Measurements from ENCODE around the gene FOXR2.

Gene FOXR2, protein sequence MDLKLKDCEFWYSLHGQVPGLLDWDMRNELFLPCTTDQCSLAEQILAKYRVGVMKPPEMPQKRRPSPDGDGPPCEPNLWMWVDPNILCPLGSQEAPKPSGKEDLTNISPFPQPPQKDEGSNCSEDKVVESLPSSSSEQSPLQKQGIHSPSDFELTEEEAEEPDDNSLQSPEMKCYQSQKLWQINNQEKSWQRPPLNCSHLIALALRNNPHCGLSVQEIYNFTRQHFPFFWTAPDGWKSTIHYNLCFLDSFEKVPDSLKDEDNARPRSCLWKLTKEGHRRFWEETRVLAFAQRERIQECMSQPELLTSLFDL

GRCh38 chrX:55623100-55623499, at the start of gene FOXR2:
FOXR2 (plus strand) TSS chrX:55623400; CDS start chrX:55623712, 312 bp downstream.
- no peak for DNase-seq (ENCODE audit: low read depth in 2 of 2)

DNA sequence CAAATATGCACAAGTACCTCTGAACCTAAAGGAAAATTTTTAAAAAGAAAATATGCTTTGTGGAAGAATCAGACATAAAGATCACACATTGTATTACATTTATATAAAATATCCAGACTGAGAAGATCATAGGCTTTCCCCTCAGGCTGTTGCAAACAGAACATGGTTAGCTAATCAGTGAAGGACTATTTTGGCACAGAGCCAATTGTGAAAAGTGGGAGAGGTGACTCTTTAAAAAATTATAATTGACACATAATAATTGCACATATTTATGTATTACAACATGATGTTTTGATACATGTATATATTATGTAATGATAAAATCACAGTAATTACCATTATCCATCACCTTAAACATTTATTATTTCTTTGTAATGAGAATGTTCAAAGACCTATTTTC, 44.1 kb upstream of the FOXR2 start:
- no peak for DNase-seq (ENCODE audit: low read depth in 2 of 2)

- no peak for DNase-seq (ENCODE audit: low read depth in 2 of 2)
Measured at GRCh38 chrX:55582447-55582846, 40.8 kb upstream of the FOXR2 start.

DNA sequence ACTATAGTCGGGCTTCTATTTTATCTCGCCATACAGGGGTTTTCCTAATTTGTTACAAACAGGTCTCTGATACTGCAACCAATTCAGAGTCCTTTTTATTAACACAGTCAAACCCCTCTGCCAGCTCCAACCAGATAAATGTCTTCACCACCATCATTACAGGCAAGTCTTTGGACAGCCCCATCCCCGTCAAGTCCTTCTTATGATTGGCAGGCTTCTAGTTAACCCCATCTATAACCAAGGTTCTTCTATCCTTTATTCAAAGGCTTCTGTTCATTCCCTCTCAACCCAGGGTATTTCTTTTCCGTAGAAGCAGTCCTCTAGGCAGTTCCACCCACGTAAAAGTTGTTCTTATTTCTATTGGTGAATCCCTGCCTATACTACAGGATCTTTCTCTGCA, 29.9 kb upstream of the FOXR2 start:
- DNase-seq (ENCODE audit: low read depth in 2 of 2), result no peak

- no peak for DNase-seq (ENCODE audit: low read depth in 2 of 2)
Measured at GRCh38 chrX:55593756-55594257, 29.4 kb upstream of the FOXR2 start.

GRCh38 chrX:55598333-55598732, 24.9 kb upstream of the FOXR2 start:
- no peak for DNase-seq (ENCODE audit: low read depth in 2 of 2)

GRCh38 chrX:55619547-55619946, 3.7 kb upstream of the FOXR2 start:
- DNase-seq (ENCODE audit: low read depth in 2 of 2), result no peak

DNA sequence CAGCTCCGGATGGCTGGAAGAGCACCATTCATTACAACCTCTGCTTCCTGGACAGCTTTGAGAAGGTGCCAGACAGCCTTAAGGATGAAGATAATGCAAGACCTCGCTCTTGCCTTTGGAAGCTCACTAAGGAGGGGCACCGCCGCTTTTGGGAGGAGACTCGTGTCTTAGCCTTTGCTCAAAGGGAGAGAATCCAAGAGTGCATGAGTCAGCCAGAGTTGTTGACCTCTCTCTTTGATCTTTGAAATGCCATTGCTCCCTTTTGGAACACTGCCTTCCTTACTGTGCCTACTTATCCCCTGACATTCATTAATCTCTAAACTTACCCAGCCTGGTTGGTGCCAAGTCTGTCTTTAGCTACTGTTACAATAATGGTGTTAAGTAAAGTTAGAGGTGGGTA, 1.2 kb downstream of the FOXR2 start:
- no peak for DNase-seq (ENCODE audit: low read depth in 2 of 2)

GRCh38 chrX:55636109-55636508, 12.9 kb downstream of the FOXR2 start:
- DNase-seq (ENCODE audit: low read depth in 2 of 2), result no peak

DNA sequence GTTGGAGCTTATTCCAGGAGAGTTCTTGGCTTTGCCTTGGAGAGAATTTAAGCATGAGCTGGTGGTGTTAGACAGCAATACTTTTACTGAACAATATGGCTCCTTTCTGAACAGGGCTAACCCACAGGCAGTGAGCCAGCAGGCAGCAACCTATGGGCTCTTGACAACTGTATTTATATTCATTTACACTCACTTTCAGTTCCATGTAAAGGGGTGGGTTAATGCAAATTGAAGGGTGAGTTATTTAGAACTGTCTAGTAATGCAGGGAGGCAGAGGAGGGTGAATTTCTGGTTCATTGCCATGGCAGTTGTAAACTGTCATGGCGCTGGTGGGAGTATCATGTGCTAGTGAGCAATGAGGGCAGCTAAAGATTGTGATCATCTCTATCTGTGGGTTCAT, 15.7 kb downstream of the FOXR2 start:
- DNase-seq (ENCODE audit: low read depth in 2 of 2), result no peak

- no peak for DNase-seq (ENCODE audit: low read depth in 2 of 2)
Measured at GRCh38 chrX:55640854-55641253, 17.7 kb downstream of the FOXR2 start.

- DNase-seq (ENCODE audit: low read depth in 2 of 2), result no peak
Measured at GRCh38 chrX:55648434-55648833, 25.2 kb downstream of the FOXR2 start.

DNA sequence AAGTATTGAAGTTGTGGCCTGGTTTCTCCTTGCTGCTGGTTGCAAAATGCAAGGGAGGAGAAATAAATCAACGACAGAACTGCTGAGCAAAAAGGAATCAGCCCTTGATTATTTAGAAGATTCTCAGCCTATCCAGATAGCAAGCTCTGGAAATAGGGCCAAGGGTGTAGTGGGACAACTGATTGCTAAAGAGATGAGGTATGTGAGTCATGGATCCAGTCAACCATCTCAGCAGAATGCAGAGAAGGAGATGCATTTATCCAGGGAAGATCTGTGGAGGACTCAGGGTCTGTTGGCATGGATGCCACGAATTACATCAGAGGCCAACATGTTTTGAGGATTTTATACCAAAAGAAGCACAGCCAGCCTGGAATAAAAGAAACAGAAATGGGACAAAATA, 36.7 kb downstream of the FOXR2 start:
- DNase-seq (ENCODE audit: low read depth in 2 of 2), result no peak

- DNase-seq (ENCODE audit: low read depth in 2 of 2), result no peak
Measured at GRCh38 chrX:55663584-55663983, 40.4 kb downstream of the FOXR2 start.

DNA sequence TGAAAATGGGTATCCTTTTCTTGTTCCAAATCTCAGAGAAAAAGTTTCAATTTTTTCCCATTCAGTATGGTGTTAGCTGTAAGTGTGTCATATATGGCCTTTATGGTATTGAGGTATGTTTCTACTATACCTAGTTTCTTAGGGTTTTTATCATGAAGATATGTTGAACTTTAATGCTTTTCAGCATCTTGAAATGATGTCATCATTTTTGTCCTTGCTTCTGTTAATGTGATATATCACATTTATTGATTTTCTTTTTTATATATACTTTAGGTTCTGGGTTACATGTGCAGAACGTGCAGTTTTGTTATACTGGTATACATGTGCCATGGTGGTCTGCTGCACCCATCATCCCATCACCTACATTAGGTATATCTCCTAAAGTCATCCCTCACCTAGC, 44.9 kb downstream of the FOXR2 start:
- DNase-seq (ENCODE audit: low read depth in 2 of 2), result no peak
